ENCODE results near the gene POU5F1.
A peak's percentile ranks its signal among the peaks of the same experiment; 100 is the strongest.
"Not testable (repeated sequence)": the region's sequence is repeated elsewhere in the genome, so short reads cannot be mapped to it uniquely, and the experiment has no call there.

The POU5F1 gene

DNA sequence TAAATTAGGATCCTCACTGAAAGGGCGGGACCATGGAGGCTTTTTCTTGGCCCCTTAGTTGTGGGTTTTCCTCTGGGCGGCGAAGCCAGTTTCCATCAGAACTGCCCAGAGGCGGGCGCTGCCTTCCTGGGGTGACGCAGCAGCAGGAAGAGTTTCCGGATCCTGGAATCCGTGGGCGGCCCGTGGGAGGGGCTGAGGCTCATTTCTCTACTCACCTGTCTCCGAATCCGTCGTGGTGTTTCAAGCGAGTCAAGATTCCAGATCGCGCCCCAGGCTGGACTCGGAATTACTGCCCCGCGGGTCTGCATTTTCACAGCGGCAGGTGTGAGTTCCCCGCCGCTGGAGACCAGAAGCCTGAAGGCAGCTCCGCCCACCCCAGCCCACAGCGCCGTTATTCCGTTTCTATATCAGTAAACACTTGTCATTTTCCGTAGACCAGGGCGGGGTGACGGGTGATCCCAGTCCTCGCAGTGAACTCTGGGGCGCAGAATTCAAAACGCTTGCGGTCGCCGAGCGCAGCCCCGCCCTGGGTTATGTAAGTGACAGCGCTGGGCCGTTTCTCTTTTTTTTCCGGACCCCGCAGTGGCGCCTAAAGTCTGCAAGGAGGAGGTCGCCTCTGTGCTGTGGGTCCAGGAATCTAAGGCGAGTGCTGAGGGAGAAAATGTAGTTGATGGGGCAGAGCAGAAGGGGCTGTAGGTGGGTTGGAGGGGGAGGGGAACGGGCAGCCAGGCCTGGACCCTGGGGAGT is 27.2 kb upstream of the POU5F1 start:
- peak; percentile 80 for ATAC-seq (ENCODE audit: low read depth)
- H3K27me3 Mint-ChIP-seq = no peaks in the 10 kb centered on the region
- peaks cover 12% of the 10 kb centered on the region for H3K36me3 Mint-ChIP-seq
- H3K4me1 Mint-ChIP-seq = peaks cover 32% of the 10 kb centered on the region
- H3K9me3 Mint-ChIP-seq = peaks cover 1% of the 10 kb centered on the region
- H3K4me3 Mint-ChIP-seq = peak overlapping the region; percentile 79
- peak overlapping the region; percentile 86 for H3K27ac Mint-ChIP-seq
- DNase-seq (ENCODE audit: low spot score in 2 of 2) = peak; percentile 82 to 91

DNA sequence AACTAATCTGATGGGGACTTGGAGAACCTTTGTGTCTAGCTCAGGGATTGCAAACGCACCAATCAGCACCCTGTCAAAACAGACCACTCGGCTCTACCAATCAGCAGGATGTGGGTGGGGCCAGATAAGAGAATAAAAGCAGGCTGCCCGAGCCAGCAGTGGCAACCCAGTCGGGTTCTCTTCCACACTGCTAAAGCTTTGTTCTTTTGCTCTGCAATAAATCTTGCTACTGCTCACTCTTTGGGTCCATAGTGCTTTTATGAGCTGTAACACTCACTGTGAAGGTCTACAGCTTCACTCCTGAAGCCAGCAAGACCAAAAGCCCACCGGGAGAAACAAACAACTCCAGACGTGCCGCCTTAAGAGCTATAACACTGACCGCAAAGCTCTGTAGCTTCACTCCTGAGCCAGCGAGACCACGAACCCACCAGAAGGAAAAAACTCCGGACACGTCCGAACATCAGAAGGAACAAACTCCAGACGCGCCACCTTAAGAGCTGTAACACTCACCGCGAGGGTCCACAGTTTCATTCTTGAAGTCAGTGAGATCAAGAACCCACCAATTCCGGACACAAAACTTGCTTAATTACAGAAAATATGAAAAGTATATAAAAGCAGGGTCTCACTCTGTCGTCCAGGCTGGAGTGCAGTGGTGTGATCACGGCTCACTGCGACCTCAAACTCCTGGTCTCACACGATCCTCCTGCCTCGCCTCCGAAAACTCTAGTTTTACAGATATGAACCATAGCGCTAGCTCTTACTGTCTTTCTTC is 26.0 kb upstream of the POU5F1 start:
- H3K9me3 Mint-ChIP-seq; ATAC-seq (ENCODE audit: low read depth); DNase-seq (ENCODE audit: low spot score in 2 of 2); H3K27me3 Mint-ChIP-seq: not testable (repeated sequence)
- peaks cover 26% of the 10 kb centered on the region for H3K4me1 Mint-ChIP-seq
- peak overlapping the region; percentile 86 for H3K27ac Mint-ChIP-seq
- H3K4me3 Mint-ChIP-seq = peak overlapping the region; percentile 79
- H3K36me3 Mint-ChIP-seq = peaks cover 12% of the 10 kb centered on the region

GRCh38 chr6:31195308-31195979 is 25.0 kb upstream of the POU5F1 start:
- H3K4me1 Mint-ChIP-seq = peaks cover 21% of the 10 kb centered on the region
- H3K27ac Mint-ChIP-seq; DNase-seq (ENCODE audit: low spot score in 2 of 2); ATAC-seq (ENCODE audit: low read depth); H3K4me3 Mint-ChIP-seq; H3K9me3 Mint-ChIP-seq; H3K27me3 Mint-ChIP-seq; H3K36me3 Mint-ChIP-seq: not testable (repeated sequence)

- H3K4me3 Mint-ChIP-seq = no peak overlapping the region
- DNase-seq (ENCODE audit: low spot score in 2 of 2) (no peak), ATAC-seq (ENCODE audit: low read depth) (no peak)
- H3K4me1 Mint-ChIP-seq = peaks cover 21% of the 10 kb centered on the region
- no peak overlapping the region for H3K27ac Mint-ChIP-seq
- no peaks in the 10 kb centered on the region for H3K9me3 Mint-ChIP-seq
- peaks cover 7% of the 10 kb centered on the region for H3K36me3 Mint-ChIP-seq
- no peaks in the 10 kb centered on the region for H3K27me3 Mint-ChIP-seq
Observed at GRCh38 chr6:31194061-31194834, 23.8 kb upstream of the POU5F1 start.

DNA sequence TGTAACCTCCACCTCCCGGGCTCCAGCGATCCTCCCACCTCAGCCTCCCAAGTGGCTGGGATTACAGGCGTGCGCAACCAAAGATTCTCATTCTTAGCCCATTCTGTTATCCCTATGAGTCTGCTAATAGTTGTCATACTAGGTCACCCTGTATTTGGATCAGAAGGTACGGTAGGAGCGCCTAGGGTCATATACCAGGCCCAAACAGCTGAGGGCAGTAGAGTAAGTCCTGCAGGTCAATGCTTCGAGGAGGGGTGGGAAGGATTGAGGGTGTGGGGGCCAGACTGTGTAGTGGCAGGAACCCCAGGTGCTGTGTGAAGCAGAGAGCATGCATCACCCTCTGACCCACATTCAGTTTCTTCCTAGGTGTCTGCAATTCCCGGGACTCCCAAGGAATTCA is 22.7 kb upstream of the POU5F1 start:
- no peaks in the 10 kb centered on the region for H3K27me3 Mint-ChIP-seq
- no peak overlapping the region for H3K27ac Mint-ChIP-seq
- ATAC-seq (ENCODE audit: low read depth) = no peak
- H3K36me3 Mint-ChIP-seq = peaks cover 6% of the 10 kb centered on the region
- no peak for DNase-seq (ENCODE audit: low spot score in 2 of 2)
- no peak overlapping the region for H3K4me3 Mint-ChIP-seq
- H3K9me3 Mint-ChIP-seq = no peaks in the 10 kb centered on the region
- H3K4me1 Mint-ChIP-seq = peaks cover 17% of the 10 kb centered on the region

DNA sequence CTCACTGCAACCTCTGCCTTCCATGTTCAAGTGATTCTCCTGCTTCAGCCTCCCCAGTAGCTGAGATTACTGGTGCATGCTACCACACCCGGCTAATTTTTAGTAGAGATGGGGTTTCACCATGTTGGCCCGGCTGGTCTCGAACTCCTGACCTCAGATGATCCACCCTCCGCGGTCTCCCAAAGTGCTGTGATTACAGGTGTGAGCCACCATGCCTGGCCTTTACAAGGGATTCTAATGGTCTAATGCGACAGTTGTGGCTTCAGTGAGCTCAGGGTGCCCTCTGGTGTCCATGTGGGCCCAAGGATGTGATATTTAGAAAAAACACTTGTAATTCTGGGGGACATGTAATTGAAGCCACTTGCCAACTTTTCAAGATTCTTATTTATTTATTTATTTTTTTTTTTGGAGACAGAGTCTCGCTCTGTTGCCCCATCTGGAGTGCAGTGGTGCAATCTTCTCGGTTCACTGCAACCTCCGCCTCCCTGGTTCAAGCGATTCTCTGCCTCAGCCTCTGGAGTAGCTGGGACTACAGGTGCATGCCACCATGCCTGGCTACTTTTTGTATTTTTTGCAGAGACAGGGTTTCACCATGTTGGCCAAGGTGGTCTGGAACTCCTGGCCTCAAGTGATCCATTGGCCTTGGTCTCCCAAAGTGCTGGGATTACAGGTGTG is 22.1 kb upstream of the POU5F1 start:
- peak; percentile 17 for ATAC-seq (ENCODE audit: low read depth)
- not testable (repeated sequence) for H3K36me3 Mint-ChIP-seq, H3K27me3 Mint-ChIP-seq, H3K9me3 Mint-ChIP-seq, H3K27ac Mint-ChIP-seq, H3K4me3 Mint-ChIP-seq
- peak; percentile 51 to 55 for DNase-seq (ENCODE audit: low spot score in 2 of 2)
- H3K4me1 Mint-ChIP-seq = peaks cover 16% of the 10 kb centered on the region

- no peak for ATAC-seq (ENCODE audit: low read depth)
- Mint-ChIP-seq H3K27ac (no peak overlapping the region), H3K4me3 (no peak overlapping the region), H3K4me1 (peaks cover 23% of the 10 kb centered on the region), H3K27me3 (no peaks in the 10 kb centered on the region), H3K36me3 (peaks cover 4% of the 10 kb centered on the region), H3K9me3 (no peaks in the 10 kb centered on the region)
- DNase-seq (ENCODE audit: low spot score in 2 of 2) = no peak
Observed at GRCh38 chr6:31190488-31190887, 20.0 kb upstream of the POU5F1 start.

DNA sequence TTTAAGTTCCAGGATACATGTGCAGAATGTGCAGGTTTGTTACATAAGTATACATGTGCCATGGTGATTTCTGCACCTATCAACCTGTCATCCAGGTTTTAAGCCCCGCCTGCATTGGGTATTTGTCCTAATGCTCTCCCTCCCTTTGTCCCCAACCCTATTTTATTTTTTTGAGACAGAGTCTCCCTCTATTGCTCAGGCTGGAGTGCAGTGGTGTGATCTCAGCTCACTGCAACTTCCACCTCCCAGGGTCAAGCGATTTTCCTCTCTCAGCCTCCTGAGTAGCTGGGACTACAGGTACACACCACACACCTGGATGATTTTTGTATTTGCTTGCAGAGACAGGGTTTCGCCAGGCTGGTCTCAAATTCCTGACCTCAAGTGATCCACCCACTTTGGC is 18.7 kb upstream of the POU5F1 start:
- not testable (repeated sequence) for H3K4me3 Mint-ChIP-seq; H3K27me3 Mint-ChIP-seq; DNase-seq (ENCODE audit: low spot score in 2 of 2); H3K9me3 Mint-ChIP-seq; ATAC-seq (ENCODE audit: low read depth); H3K36me3 Mint-ChIP-seq; H3K27ac Mint-ChIP-seq
- peaks cover 17% of the 10 kb centered on the region for H3K4me1 Mint-ChIP-seq

DNA sequence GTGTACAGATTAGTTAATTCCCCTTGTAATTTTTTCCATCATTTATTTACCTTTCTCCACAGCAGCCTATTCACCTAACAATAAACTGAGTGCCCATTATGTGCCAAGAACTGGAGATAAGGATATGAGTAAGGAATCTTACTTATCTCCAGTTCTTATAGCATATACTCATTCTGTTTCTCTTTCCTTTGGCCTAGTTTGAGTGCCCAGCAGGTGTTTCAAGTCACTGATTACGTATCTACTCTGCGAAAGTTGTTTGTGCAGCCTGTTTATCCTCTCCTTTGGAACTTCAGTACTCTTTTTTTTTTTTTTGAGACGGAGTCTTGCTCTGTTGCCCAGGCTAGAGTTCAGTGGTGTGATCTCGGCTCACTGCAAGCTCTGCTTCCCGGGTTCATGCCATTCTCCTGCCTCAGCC is 17.3 kb upstream of the POU5F1 start:
- Mint-ChIP-seq H3K4me3 (no peak overlapping the region), H3K27me3 (no peaks in the 10 kb centered on the region), H3K36me3 (peaks cover 1% of the 10 kb centered on the region), H3K4me1 (peaks cover 15% of the 10 kb centered on the region), H3K9me3 (no peaks in the 10 kb centered on the region), H3K27ac (no peak overlapping the region)
- ATAC-seq (ENCODE audit: low read depth) (no peak), DNase-seq (ENCODE audit: low spot score in 2 of 2) (no peak)

GRCh38 chr6:31186052-31186734 is 15.7 kb upstream of the POU5F1 start:
- H3K4me1 Mint-ChIP-seq = peaks cover 12% of the 10 kb centered on the region
- H3K27me3 Mint-ChIP-seq = no peaks in the 10 kb centered on the region
- no peak for DNase-seq (ENCODE audit: low spot score in 2 of 2)
- peaks cover 1% of the 10 kb centered on the region for H3K36me3 Mint-ChIP-seq
- no peak overlapping the region for H3K4me3 Mint-ChIP-seq
- peak overlapping the region; percentile 86 for H3K27ac Mint-ChIP-seq
- no peak for ATAC-seq (ENCODE audit: low read depth)
- H3K9me3 Mint-ChIP-seq = no peaks in the 10 kb centered on the region

- not testable (repeated sequence) for H3K4me3 Mint-ChIP-seq; H3K9me3 Mint-ChIP-seq; H3K27me3 Mint-ChIP-seq; H3K36me3 Mint-ChIP-seq; DNase-seq (ENCODE audit: low spot score in 2 of 2); ATAC-seq (ENCODE audit: low read depth)
- Mint-ChIP-seq H3K27ac (peak overlapping the region; percentile 86), H3K4me1 (peaks cover 12% of the 10 kb centered on the region)
Observed at GRCh38 chr6:31185695-31186051, 15.2 kb upstream of the POU5F1 start.

DNA sequence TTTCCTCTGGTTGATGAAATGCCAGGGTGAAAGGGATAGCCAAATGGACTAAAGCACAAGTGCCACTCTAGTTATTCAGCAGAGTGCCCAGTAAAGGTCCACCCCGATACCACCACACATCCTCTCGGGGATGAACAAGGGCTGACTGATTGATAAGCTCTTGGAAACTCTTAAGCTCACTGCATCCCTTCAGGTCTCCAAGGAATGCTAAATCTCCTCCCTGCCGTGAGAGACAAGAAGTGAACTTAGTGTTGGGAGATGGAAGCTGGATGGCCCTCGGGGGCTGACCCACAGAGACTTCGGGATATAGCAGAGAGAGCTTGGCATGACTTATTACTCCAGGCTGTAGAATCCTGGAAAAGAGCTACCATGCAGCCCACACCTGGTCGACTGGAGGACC is 13.4 kb upstream of the POU5F1 start:
- not testable (repeated sequence) for ATAC-seq (ENCODE audit: low read depth); DNase-seq (ENCODE audit: low spot score in 2 of 2); H3K27ac Mint-ChIP-seq; H3K9me3 Mint-ChIP-seq; H3K4me3 Mint-ChIP-seq; H3K36me3 Mint-ChIP-seq; H3K27me3 Mint-ChIP-seq
- H3K4me1 Mint-ChIP-seq = peaks cover 16% of the 10 kb centered on the region

GRCh38 chr6:31183287-31183686 is 12.8 kb upstream of the POU5F1 start:
- H3K27me3 Mint-ChIP-seq; ATAC-seq (ENCODE audit: low read depth); H3K9me3 Mint-ChIP-seq; DNase-seq (ENCODE audit: low spot score in 2 of 2); H3K4me3 Mint-ChIP-seq; H3K27ac Mint-ChIP-seq; H3K36me3 Mint-ChIP-seq: not testable (repeated sequence)
- H3K4me1 Mint-ChIP-seq = peaks cover 22% of the 10 kb centered on the region

Measured in memory B cell (primary cell).